Hippocampal formation (tissue), 2 donors: ENCODE data around the gene JUND.
A peak's percentile ranks its signal among the peaks of the same experiment; 100 is the strongest.

Experiments used
- DNase-seq, 2 donors: peaks; one replicate each; lab custom pipeline; 2025; lab: John Stamatoyannopoulos, UW

JUND gene

DNA sequence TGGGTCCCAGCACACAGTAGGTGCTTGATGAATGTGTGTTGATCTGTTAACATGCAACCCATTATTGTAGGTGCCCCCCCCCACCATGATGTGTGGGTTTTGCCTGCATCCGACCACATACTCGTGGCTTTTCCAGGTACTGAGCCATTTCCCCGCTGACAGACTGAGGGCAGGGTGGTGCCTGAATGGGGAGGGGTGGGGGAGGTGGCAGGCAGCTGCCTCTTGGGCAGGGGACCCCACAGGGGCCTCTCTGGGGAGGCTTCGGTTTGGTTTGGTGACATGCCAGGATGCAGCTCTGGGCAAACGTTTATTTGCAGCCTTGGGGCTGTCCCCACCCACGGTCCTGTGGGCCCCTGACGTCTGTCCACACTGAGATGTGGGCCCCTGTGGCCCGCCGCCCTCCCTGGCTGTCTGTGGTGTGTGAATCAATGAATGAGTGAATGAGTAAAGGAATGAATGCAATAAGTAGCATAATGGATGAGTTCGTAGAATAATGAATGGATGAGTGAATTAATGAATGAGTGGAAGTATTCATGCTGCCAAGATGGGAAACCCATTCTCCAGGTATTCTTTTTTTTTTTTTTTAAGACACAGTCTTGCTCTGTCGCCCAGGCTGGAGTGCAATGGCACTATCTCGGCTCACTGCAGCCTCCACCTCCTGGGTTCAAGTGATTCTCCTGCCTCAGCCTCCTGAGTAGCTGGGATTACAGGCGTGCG is 9.0 kb upstream of the JUND start:
- no peak for DNase-seq

- DNase-seq = no peak
Observed at GRCh38 chr19:18289471-18290301, 8.3 kb upstream of the JUND start.

- DNase-seq = no peak
Observed at GRCh38 chr19:18287836-18288772, 6.7 kb upstream of the JUND start.

DNA sequence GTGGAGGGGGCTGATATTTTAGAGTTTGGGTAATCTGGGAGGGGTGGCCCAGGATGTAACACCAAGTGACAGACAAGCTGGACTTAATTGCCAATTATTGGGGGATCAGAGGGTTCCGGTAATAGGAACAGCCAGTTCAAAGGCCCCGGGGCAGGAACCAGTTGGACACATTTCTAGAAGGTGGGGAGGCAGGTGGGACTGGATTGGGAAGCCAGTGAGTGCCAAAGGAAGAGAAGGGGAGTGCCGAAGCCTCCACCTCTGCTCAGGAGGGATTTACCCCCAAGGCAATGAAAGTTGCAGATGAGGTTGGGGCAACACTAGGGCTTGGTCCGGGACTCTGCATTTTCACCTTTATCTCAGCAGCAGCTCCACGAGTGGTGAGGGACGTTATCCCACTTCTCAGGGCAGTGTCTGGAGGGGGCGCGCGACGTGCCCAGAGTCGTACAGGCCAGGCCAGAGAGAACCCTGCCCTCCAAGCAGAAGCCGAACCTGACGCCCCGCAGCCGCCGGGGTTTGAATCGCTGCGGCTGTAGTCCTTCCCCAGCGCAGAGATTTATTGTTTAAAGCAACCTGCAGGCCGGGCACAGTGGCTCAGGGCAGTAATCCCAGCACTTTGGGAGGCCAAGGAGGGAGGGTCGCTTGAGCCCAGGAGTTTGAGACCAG is 5.7 kb upstream of the JUND start:
- DNase-seq = no peak

DNA sequence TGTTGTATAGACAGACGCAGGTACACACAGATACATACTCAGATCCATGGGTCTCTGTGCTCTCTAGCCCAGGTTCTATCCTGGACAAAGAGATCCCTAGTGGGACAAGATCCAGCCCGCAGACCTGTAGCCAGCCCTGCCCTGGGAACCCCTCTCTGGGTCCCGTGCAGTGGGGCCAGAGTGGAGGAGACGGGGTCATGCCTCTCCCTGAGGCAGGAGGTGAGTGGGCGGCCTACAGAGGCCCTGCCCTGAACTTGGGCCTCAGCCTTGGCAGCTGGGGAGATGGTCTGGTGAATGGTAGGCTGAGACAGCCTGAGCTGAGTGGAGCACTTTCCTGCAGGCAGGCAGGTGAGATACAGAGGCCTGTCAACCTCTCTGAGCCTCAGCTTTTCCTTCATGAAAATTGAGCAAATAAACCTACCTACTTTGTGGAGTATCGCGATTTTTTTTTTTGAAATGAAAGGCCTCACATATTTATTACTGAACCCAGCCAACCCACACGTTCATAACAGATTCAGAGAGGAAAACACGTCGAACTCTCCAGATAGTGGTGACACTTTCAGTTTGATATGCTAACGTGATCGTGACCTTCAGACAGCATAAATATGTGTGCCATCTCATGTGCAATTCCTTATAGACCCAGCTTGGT is 3.4 kb upstream of the JUND start:
- no peak for DNase-seq

DNA sequence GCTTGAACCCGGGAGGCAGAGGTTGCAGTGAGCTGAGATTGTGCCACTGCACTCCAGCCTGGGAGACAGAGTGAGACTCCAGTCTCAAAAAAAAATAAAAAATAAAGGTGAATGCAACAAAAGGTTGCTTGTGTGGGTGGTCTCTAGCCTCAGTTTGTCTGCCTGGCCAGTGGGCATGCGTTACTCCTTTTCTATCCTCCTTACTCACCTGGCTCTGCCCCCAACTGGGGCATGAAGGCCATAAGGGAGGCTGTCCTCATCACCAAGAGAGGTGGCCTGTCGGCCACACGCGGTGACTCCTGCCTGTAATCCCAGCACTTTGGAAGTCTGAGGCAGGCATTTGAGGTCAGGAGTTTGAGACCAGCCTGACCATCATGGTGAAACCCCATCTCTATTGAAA is 1.9 kb upstream of the JUND start:
- no peak for DNase-seq

DNA sequence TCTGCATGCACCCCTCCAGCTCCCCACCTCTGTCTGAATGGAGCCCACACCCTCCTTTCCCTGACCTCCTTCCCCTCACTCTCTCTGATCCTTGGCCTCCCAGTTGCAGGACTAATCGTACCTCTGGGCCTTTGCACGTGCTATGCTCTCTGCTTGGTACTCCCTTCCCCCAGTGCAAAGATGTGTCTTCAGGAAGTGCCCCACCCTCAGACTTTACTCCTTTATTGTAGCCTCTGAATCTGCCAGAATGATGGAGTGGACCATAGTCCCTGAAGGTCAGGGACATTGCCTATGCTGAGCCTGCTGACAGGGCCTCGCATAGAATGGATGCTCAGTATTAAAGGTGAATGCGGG is 1.3 kb upstream of the JUND start:
- DNase-seq = no peak

DNA sequence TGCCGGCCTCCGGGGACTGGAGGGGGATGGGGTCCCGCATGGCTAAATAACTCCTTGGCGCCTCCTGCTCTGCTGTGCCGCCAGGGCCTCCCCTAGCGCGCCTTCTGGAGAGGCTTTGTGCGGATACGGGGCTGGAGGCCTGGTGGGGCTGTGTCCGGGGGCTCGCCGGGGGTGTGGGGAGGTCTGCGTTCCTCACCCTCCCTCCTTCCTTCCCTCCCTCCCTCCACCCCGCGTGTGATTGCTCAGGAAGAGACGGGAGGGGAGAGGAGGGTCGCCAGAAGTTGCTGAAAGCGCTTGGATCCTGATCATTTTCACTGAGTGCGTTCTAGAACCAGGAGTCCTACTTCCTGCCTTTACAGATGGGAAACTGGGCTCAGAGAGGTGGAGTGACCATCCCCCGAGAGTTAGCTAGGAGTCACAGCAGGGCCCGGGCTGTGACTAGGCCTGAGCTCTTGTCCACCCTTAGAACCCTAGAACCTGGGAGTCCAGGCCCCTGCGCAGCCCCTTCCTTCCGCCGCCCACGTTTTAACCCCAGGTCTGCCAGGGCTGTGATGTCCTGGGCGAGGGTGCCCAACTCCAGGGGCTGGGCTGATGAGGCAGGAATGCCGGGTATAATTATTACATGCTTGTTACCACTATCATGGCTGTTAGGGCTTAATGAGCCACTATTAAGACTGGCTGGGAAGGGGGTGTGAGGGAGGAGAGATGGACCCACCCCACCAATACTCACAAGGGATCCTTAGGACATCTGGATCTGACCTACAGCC is 782 bp upstream of the JUND start:
- peak in 1 of 2 donors; percentile 71 for DNase-seq

DNA sequence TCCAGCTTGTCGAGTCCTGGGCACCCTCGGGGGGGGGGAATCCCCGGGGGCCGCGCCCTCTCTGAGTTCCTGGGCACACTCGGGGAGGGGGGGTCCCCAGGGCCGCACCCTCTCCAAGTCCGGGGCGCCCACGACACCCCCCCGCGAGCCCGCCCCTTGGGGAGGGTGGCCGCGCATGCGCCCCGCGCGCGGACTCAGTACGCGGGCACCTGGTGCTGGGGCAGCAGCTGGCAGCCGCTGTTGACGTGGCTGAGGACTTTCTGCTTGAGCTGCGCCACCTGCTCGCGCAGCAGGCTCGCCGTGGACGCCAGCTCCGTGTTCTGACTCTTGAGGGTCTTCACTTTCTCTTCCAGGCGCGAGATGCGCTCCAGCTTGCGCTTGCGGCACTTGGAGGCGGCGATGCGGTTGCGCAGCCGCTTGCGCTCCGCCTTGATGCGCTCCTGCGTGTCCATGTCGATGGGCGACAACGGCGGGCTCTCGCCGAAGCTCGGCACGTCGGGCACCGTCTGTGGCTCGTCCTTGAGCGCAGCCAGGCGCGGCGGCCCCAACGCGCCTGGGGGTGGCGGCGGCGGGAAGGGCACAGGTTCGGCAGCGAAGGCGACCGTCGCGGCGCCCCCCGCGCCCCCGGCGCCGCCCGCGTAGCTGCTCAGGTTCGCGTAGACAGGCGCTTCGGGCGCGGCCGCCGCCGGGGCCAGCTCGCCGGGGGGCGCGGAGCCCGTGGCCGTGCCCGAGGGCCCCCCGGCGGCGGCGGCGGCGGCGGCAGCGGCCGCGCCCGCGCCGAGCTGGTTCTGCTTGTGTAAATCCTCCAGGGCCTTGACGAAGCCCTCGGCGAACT is 958 bp downstream of the JUND start:
- peak; percentile 28 to 74 for DNase-seq

GRCh38 chr19:18279516-18280246 is 1.7 kb downstream of the JUND start:
- DNase-seq = peak; percentile 89 to 95

DNA sequence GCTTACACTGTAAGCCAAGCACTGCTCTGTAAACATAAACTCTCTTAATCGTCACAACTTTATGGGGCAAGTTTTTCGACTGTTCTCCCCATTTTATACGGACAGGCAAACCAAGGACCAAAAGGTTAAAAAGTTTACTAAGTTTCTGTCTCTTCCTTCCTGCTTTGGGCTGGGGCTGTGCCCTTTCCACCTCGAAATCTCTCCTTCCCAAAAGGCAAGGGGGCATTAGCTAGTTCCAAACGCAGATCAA is 2.2 kb downstream of the JUND start:
- no peak for DNase-seq

DNA sequence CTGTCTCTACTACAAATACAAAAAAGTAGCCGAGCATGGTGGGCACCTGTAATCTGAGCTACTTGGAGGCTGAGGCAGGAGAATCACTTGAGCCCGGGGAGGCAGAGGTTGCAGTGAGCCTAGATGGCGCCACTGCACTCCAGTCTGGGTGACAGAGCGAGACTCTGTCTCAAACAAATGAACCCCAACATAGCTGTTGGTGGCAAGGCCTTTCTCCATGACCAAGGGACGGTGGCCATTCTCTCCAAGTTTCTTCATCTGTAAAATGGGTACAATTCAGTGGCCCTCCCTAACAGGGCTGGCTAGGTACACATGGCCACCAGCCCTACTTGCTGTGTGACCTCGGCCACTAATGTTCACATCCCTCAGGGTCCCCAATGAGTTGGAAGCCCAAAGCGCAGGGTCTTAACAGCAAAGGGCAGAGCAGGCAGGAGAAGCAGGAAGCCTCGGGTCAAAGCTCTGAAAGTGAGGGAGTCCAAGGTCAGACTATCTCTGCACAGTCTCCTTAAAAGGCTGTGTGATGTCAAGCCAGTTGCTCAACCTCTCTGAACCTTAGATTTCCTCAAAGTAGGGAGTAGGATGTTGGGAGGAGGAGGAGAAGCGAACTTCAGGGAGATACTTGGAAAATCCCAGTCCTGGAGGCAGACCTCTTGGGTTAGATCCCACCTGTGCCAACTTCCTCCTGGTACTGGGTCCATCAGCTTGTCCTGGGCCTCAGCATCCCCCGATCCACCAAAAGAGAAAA is 2.7 kb downstream of the JUND start:
- DNase-seq = no peak

GRCh38 chr19:18274781-18275356 is 6.6 kb downstream of the JUND start:
- DNase-seq = peak; percentile 52 to 54

DNA sequence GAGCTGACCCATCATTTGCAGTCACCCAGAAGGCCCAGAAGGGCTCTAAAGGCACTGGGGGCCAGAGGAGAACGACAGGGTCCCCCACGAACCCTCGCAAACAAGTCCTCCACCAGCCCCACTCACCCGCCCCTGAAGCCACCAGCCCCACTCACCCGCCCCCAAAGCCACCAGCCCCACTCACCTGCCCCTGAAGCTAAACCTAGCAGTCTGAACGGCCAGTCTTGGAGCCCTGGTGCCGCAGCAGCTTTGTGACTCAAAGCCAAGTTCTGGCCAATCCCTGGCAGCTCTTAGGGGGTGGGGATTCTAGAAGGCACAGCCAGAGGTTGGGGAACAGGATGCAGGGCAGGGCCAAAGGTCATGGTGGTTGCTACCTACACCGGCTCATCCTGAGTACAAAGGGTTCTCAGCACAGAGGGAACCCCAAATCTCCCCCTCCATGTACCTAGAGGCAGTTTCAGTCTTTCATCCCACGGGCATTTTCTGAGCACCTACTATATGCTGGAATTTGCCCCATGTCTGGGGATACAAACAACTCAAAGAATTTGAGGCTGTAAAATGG is 7.1 kb downstream of the JUND start, which contains the start of gene IQCN:
IQCN (minus strand) TSS at position 234 of the 562 bp plus-strand sequence. CDS start 4,974 bp downstream, outside the sequence.
- no peak for DNase-seq

- DNase-seq = no peak
Observed at GRCh38 chr19:18273561-18274218, 7.7 kb downstream of the JUND start.

DNA sequence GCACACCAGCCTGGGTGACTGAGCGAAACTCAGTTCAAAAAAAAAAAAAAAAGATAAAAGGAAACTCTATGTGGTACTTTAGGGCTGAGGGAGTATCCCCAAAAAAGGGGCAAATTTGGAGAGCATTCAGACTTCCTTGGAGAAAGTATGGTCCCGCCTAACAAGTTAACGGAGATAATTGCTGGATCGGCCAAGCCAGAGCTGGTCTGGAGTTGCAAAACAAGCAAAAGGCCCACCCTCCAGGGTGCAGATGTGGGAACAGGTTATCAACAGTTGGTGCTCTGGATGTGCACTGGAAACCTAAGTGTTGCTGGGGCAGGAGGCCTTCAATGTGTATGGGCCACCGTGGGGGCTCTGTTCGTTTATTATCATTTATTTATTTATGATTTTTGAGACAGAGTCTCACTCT is 10.0 kb downstream of the JUND start:
- DNase-seq = no peak

- no peak for DNase-seq
Observed at GRCh38 chr19:18270326-18270725, 11.1 kb downstream of the JUND start.
